ENCODE data around the gene MYDGF. TPM values are rescaled to one million over a fixed set of nuclear protein-coding genes. Genes with fewer than 3 reads are reported as not detected.

Gene MYDGF
- total and polyA plus RNA-seq, 2 of the 13 experiments (the other 11 are each of a cell fraction or from before 2014, with no cell fraction given), result 116 to 198 TPM

DNA sequence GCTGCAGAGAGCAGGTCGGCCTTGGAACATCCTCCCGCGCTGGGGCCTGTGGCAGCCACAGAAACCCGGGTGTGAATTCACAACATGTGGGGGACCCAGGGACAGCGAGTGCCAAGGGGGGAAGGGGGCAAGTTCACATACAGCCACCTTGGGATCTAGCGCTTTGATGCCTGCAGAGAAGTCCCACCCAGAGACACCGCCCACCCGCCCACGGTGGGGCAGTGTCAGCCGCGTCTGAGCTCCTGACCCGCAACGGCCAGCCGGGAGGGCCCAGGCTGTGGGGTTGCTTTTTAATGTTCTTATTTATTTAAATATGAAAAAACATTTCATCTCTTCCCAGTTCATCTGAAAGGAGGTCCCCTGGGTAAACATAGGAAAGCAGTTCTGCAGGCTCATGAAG is 12.9 kb downstream of the MYDGF start:
- Histone ChIP-seq H3K9ac (ENCODE audit: insufficient read depth, low read depth, low read length) (no peak overlapping the region), H4K20me1 (ENCODE audit: insufficient read depth, low read length) (peaks cover 9% of the 10 kb centered on the region; the same call in 1 of the 2 replicates), H3K4me2 (ENCODE audit: low read depth, low read length) (no peak overlapping the region), H3K79me2 (ENCODE audit: insufficient read depth, low read length) (no peaks in the 10 kb centered on the region), H3K4me1 (ENCODE audit: insufficient read depth, low read length) (peaks cover 17% of the 10 kb centered on the region), H3K4me3 (replicated peaks in 1 of 3; ENCODE audit: insufficient read depth in 1 of 3, low read depth in 2 of 3, low read length in 3 of 3) (no peak overlapping the region), H2AFZ (ENCODE audit: low read length) (no peak overlapping the region), H3K9me3 (ENCODE audit: low read length) (no peaks in the 10 kb centered on the region), H3K27me3 (ENCODE audit: control insufficient read depth in 1 of 2, insufficient read depth in 2 of 2, low read length in 2 of 2) (no peaks in the 10 kb centered on the region), H3K27ac (ENCODE audit: extremely low read length, insufficient read depth, low read length) (no peak overlapping the region), H3K36me3 (replicated peaks in 1 of 2; ENCODE audit: control insufficient read depth in 1 of 2, insufficient read depth in 2 of 2, low read length in 2 of 2) (peaks cover 20 to 58% of the 10 kb centered on the region in 2 experiments)
- no TSS peak for BruUV-seq (replicated peaks)
- ATAC-seq (no peak), DNase-seq (ENCODE audit: low spot score) (no peak), FAIRE-seq (no peak)
- POLR2A ChIA-PET, result interaction anchor here (0.7 to 1.2 kb wide), 3 partner anchors 10 to 134 kb away, joined by 3 read pairs; partner anchors contain the start of genes FEM1A and MYDGF
- CTCF ChIA-PET (ENCODE audit: low intra/inter-chr PET ratio, low total read pairs), result no interaction called here
- intact Hi-C loops (cut with micrococcal nuclease; ENCODE audit: unreplicated experiment), result no loop called here
- 98% methylated on average over 6 of the region's 14 CpGs for WGBS (ENCODE audit: low lambda C conversion rate)
- in situ Hi-C loops (cut with HindIII; ENCODE audit: extremely low pct_ligation_motif_present, low pct_unique_long_range_greater_than_20kb), result no loop called here
- no peak for TF ChIP-seq NCOA1 (CRISPR knock-in tag; IDR thresholded peaks at IDR 0.05)
- TF ChIP-seq, protein P1, sequence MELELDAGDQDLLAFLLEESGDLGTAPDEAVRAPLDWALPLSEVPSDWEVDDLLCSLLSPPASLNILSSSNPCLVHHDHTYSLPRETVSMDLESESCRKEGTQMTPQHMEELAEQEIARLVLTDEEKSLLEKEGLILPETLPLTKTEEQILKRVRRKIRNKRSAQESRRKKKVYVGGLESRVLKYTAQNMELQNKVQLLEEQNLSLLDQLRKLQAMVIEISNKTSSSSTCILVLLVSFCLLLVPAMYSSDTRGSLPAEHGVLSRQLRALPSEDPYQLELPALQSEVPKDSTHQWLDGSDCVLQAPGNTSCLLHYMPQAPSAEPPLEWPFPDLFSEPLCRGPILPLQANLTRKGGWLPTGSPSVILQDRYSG (CRISPR knock-in tag; IDR thresholded peaks at IDR 0.05), result no peak
- TF ChIP-seq, protein P2, sequence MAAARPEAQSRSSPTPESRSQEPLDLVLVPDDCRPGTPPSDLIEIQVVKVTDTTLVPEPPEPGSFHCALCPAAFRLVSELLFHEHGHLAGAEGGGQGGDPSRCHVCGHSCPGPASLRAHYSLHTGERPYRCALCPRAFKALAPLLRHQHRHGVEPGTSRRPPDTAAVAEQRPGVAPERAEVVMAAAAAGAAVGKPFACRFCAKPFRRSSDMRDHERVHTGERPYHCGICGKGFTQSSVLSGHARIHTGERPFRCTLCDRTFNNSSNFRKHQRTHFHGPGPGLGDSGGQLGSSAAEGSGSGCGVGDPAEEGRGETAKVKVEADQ (CRISPR knock-in tag; IDR thresholded peaks at IDR 0.05; ENCODE audit: borderline replicate concordance), result no peak
- TF ChIP-seq KDM4B (CRISPR knock-in tag; IDR thresholded peaks at IDR 0.05), result no peak
- TF ChIP-seq NKX3-1 (CRISPR knock-in tag; IDR thresholded peaks at IDR 0.05), result no peak
- TF ChIP-seq ZNF292 (CRISPR knock-in tag; IDR thresholded peaks at IDR 0.05; ENCODE audit: borderline replicate concordance, low read depth), result no peak
- TF ChIP-seq TBP (CRISPR knock-in tag; IDR thresholded peaks at IDR 0.05), result no peak
- TF ChIP-seq CBX5 (CRISPR knock-in tag; IDR thresholded peaks at IDR 0.05; ENCODE audit: borderline replicate concordance), result no peak
- TF ChIP-seq ZNF816 (CRISPR knock-in tag; IDR thresholded peaks at IDR 0.05; ENCODE audit: borderline replicate concordance), result no peak
- TF ChIP-seq, protein P3, sequence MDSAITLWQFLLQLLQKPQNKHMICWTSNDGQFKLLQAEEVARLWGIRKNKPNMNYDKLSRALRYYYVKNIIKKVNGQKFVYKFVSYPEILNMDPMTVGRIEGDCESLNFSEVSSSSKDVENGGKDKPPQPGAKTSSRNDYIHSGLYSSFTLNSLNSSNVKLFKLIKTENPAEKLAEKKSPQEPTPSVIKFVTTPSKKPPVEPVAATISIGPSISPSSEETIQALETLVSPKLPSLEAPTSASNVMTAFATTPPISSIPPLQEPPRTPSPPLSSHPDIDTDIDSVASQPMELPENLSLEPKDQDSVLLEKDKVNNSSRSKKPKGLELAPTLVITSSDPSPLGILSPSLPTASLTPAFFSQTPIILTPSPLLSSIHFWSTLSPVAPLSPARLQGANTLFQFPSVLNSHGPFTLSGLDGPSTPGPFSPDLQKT (CRISPR knock-in tag; IDR thresholded peaks at IDR 0.05; ENCODE audit: borderline replicate concordance), result no peak
- peak; percentile 26; the same call in 1 of the 2 replicates for TF ChIP-seq RBFOX2 (IDR thresholded peaks at IDR 0.05; ENCODE audit: low read depth, low read length)
- no peak for TF ChIP-seq ZEB1 (IDR thresholded peaks at IDR 0.05; ENCODE audit: insufficient replicate concordance, low read depth)
- peak in 1 of 2 experiments; percentile 10; a peak in 1 of 4 replicates for TF ChIP-seq POLR2A (IDR thresholded peaks at IDR 0.05; ENCODE audit: insufficient read depth in 1 of 2, low read depth in 2 of 2, low read length in 2 of 2)
- no peak for TF ChIP-seq SALL2 (CRISPR knock-in tag; IDR thresholded peaks at IDR 0.05)
- peak; percentile 24; the same call in 1 of the 2 replicates for TF ChIP-seq POLR2G (IDR thresholded peaks at IDR 0.05; ENCODE audit: low read depth, low read length)
- TF ChIP-seq, protein P4, sequence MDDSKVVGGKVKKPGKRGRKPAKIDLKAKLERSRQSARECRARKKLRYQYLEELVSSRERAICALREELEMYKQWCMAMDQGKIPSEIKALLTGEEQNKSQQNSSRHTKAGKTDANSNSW (CRISPR knock-in tag; IDR thresholded peaks at IDR 0.05; ENCODE audit: borderline replicate concordance), result no peak
- no peak for TF ChIP-seq ETV6 (CRISPR knock-in tag; conservative IDR thresholded peaks at IDR 0.05)
- peak; percentile 57 for TF ChIP-seq AGO2 (optimal IDR thresholded peaks at IDR 0.05; ENCODE audit: low read depth, low read length)
- TF ChIP-seq ZSCAN22 (CRISPR knock-in tag; IDR thresholded peaks at IDR 0.05), result no peak
- TF ChIP-seq ZNF350 (CRISPR knock-in tag; IDR thresholded peaks at IDR 0.05; ENCODE audit: borderline replicate concordance, low read depth), result no peak
- TF ChIP-seq, protein P5, sequence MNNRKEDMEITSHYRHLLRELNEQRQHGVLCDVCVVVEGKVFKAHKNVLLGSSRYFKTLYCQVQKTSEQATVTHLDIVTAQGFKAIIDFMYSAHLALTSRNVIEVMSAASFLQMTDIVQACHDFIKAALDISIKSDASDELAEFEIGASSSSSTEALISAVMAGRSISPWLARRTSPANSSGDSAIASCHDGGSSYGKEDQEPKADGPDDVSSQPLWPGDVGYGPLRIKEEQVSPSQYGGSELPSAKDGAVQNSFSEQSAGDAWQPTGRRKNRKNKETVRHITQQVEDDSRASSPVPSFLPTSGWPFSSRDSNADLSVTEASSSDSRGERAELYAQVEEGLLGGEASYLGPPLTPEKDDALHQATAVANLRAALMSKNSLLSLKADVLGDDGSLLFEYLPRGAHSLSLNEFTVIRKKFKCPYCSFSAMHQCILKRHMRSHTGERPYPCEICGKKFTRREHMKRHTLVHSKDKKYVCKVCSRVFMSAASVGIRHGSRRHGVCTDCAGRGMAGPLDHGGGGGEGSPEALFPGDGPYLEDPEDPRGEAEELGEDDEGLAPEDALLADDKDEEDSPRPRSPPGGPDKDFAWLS (CRISPR knock-in tag; IDR thresholded peaks at IDR 0.05; ENCODE audit: borderline replicate concordance), result no peak

All from HepG2 (cell line).